Gastroesophageal sphincter (tissue), 3 donors: ENCODE measurements around the gene CPNE5.

Source experiments
- CTCF ChIP-seq, 4 experiments: fragments of 200-600 bp in 2 of 4; fragments of 450-650 bp in 2 of 4; sonication (generic) in 1 of 4; IDR thresholded peaks; one replicate each; pipeline ENCODE4 v1.5.1; 2017 to 2019; ENCODE audit warnings: antibody characterized with exemption in 4 of 4, mild to moderate bottlenecking in 2 of 4, moderate library complexity in 2 of 4
- POLR2AphosphoS5 ChIP-seq: sonication (generic); formaldehyde crosslinking; IDR thresholded peaks from one replicate; pipeline ENCODE4 v1.6.1; 2017; ENCODE audit warnings: antibody characterized with exemption

DNA sequence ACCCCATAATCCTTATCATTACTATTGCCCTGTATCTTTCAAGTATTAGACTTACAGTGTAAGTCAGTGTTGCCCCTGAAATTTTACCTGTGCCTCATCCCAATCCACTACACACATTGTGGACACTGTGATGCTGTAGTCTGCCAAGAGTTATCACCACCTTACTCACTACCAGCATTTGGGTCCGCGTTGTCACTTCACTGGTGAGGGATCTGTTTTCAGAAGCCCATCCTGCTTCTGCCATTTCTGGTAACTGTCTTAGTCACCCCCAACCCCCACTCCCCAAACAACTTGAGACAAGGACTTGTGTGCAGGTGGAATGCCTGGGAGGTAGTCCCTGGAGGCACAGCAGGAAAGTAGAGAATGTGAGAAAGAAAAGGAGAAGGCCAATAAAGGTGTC lies 147.6 kb downstream of the CPNE5 start:
- TF ChIP-seq CTCF (IDR thresholded peaks at IDR 0.05) (no peak), POLR2AphosphoS5 (no peak)
